ENCODE results near the gene CACNA2D3. TPM values are rescaled to one million over a fixed set of nuclear protein-coding genes. Genes with fewer than 3 reads are reported as not detected.

CACNA2D3 gene
- total RNA-seq, 1 donor from 2014 or later = not detected

GRCh38 chr3:54888873-54889272 is 766.5 kb downstream of the CACNA2D3 start:
- peaks cover 57% of the 10 kb centered on the region for H3K4me1 Mint-ChIP-seq (ENCODE audit: low read depth)
- no peaks in the 10 kb centered on the region for H3K27me3 Mint-ChIP-seq (ENCODE audit: low read depth)
- TF ChIP-seq, protein P1, sequence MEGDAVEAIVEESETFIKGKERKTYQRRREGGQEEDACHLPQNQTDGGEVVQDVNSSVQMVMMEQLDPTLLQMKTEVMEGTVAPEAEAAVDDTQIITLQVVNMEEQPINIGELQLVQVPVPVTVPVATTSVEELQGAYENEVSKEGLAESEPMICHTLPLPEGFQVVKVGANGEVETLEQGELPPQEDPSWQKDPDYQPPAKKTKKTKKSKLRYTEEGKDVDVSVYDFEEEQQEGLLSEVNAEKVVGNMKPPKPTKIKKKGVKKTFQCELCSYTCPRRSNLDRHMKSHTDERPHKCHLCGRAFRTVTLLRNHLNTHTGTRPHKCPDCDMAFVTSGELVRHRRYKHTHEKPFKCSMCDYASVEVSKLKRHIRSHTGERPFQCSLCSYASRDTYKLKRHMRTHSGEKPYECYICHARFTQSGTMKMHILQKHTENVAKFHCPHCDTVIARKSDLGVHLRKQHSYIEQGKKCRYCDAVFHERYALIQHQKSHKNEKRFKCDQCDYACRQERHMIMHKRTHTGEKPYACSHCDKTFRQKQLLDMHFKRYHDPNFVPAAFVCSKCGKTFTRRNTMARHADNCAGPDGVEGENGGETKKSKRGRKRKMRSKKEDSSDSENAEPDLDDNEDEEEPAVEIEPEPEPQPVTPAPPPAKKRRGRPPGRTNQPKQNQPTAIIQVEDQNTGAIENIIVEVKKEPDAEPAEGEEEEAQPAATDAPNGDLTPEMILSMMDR (IDR thresholded peaks at IDR 0.05) = no peak
- H3K9me3 Mint-ChIP-seq (ENCODE audit: low read depth) = no peaks in the 10 kb centered on the region
- no peaks in the 10 kb centered on the region for H3K36me3 Mint-ChIP-seq (ENCODE audit: low read depth)
- no peak for DNase-seq (ENCODE audit: low spot score)
- H3K4me3 Mint-ChIP-seq (ENCODE audit: unreplicated experiment) = no peak overlapping the region
- H3K27ac Mint-ChIP-seq (ENCODE audit: unreplicated experiment) = peak overlapping the region; percentile 17

DNA sequence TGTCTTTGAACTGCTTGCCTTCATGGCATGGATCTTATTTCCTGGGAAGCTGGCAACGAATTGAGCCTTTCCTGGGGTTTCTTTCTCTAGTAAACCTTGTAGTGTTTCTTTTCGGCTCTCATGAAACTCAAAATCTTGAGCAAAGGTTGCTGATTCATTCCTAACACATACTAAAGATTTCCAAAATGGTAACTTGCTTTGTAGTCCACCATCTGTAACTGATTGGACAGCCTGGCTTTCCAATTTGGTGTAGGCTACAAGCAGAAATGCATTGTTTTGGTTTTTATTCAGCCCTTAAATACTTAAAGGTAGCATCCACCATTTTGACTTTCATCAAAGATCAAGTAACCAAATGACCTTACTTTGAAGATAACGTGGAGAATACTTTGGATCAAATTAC is 767.4 kb downstream of the CACNA2D3 start:
- Mint-ChIP-seq H3K4me3 (ENCODE audit: unreplicated experiment) (no peak overlapping the region), H3K36me3 (ENCODE audit: low read depth) (no peaks in the 10 kb centered on the region), H3K27ac (ENCODE audit: unreplicated experiment) (no peak overlapping the region), H3K27me3 (ENCODE audit: low read depth) (no peaks in the 10 kb centered on the region), H3K9me3 (ENCODE audit: low read depth) (no peaks in the 10 kb centered on the region), H3K4me1 (ENCODE audit: low read depth) (peaks cover 53% of the 10 kb centered on the region)
- no peak for DNase-seq (ENCODE audit: low spot score)
- TF ChIP-seq, protein P1 (IDR thresholded peaks at IDR 0.05) = no peak

GRCh38 chr3:54891540-54891897 is 769.2 kb downstream of the CACNA2D3 start:
- no peaks in the 10 kb centered on the region for H3K36me3 Mint-ChIP-seq (ENCODE audit: low read depth)
- no peaks in the 10 kb centered on the region for H3K27me3 Mint-ChIP-seq (ENCODE audit: low read depth)
- DNase-seq (ENCODE audit: low spot score) = no peak
- peaks cover 50% of the 10 kb centered on the region for H3K4me1 Mint-ChIP-seq (ENCODE audit: low read depth)
- no peaks in the 10 kb centered on the region for H3K9me3 Mint-ChIP-seq (ENCODE audit: low read depth)
- peak overlapping the region; percentile 91 for H3K27ac Mint-ChIP-seq (ENCODE audit: unreplicated experiment)
- TF ChIP-seq, protein P1 (IDR thresholded peaks at IDR 0.05) = peak; percentile 79
- no peak overlapping the region for H3K4me3 Mint-ChIP-seq (ENCODE audit: unreplicated experiment)

- peak overlapping the region; percentile 91 for H3K27ac Mint-ChIP-seq (ENCODE audit: unreplicated experiment)
- no peaks in the 10 kb centered on the region for H3K9me3 Mint-ChIP-seq (ENCODE audit: low read depth)
- no peak for DNase-seq (ENCODE audit: low spot score)
Measured at GRCh38 chr3:54892168-54892567, 769.8 kb downstream of the CACNA2D3 start.

GRCh38 chr3:54895613-54896012 is 773.3 kb downstream of the CACNA2D3 start:
- peaks cover 61% of the 10 kb centered on the region for H3K4me1 Mint-ChIP-seq (ENCODE audit: low read depth)
- no peaks in the 10 kb centered on the region for H3K9me3 Mint-ChIP-seq (ENCODE audit: low read depth)
- H3K27ac Mint-ChIP-seq (ENCODE audit: unreplicated experiment) = no peak overlapping the region
- no peak for DNase-seq (ENCODE audit: low spot score)
- no peak overlapping the region for H3K4me3 Mint-ChIP-seq (ENCODE audit: unreplicated experiment)
- TF ChIP-seq, protein P1 (IDR thresholded peaks at IDR 0.05) = no peak
- H3K36me3 Mint-ChIP-seq (ENCODE audit: low read depth) = no peaks in the 10 kb centered on the region
- no peaks in the 10 kb centered on the region for H3K27me3 Mint-ChIP-seq (ENCODE audit: low read depth)

More at GRCh38 chr3:54892168-54892567, 769.8 kb downstream of the CACNA2D3 start:
- Mint-ChIP-seq H3K4me1 (ENCODE audit: low read depth) (peaks cover 57% of the 10 kb centered on the region), H3K4me3 (ENCODE audit: unreplicated experiment) (no peak overlapping the region), H3K36me3 (ENCODE audit: low read depth) (no peaks in the 10 kb centered on the region), H3K27me3 (ENCODE audit: low read depth) (no peaks in the 10 kb centered on the region)
- TF ChIP-seq, protein P1 (IDR thresholded peaks at IDR 0.05) = no peak

Measured in chondrocyte (in vitro differentiated cells).